Measurements from ENCODE around the gene LILRB5. TPM values are rescaled to one million over a fixed set of nuclear protein-coding genes. Genes with fewer than 3 reads are reported as not detected.
"Not testable (repeated sequence)": the region's sequence is repeated elsewhere in the genome, so short reads cannot be mapped to it uniquely, and the experiment has no call there.

The LILRB5 gene
- total RNA-seq, 1 donor from 2014 or later = not detected

- H3K4me3 ChIP-seq; H3F3A ChIP-seq (ENCODE audit: low read depth); H3K27ac ChIP-seq; H3K4me1 Mint-ChIP-seq; H3K9me3 ChIP-seq (ENCODE audit: low read depth); H3K36me3 Mint-ChIP-seq; H3K4me3 Mint-ChIP-seq; DNase-seq (ENCODE audit: low spot score); H3K36me3 ChIP-seq; H3K4me2 ChIP-seq; H3K9ac ChIP-seq; H3K27me3 ChIP-seq; H2AFZ ChIP-seq (replicated peaks); H4K20me1 ChIP-seq (ENCODE audit: low read depth); H3K9me3 Mint-ChIP-seq; H3K4me1 ChIP-seq; H3K79me2 ChIP-seq (ENCODE audit: low read depth); H3K27ac Mint-ChIP-seq: not testable (repeated sequence)
- H3K27me3 Mint-ChIP-seq (ENCODE audit: insufficient read depth, low read depth) = peaks cover 15% of the 10 kb centered on the region
Observed at GRCh38 chr19:54242646-54243045, 14.4 kb downstream of the LILRB5 start, which contains the start of gene LILRA6. Gene LILRA6, minus strand, starts transcription at chr19:54242790.

- not testable (repeated sequence) for H3K27me3 ChIP-seq; H3K27ac Mint-ChIP-seq; H3K36me3 Mint-ChIP-seq; H4K20me1 ChIP-seq (ENCODE audit: low read depth); H3K9me3 ChIP-seq (ENCODE audit: low read depth); H3K4me1 ChIP-seq; H3K4me1 Mint-ChIP-seq; H3K79me2 ChIP-seq (ENCODE audit: low read depth); H3K4me3 ChIP-seq; DNase-seq (ENCODE audit: low spot score); H3K9ac ChIP-seq; H2AFZ ChIP-seq (replicated peaks); H3K36me3 ChIP-seq; H3K4me3 Mint-ChIP-seq; H3F3A ChIP-seq (ENCODE audit: low read depth); H3K9me3 Mint-ChIP-seq; H3K27ac ChIP-seq; H3K4me2 ChIP-seq
- H3K27me3 Mint-ChIP-seq (ENCODE audit: insufficient read depth, low read depth) = peaks cover 15% of the 10 kb centered on the region
Observed at GRCh38 chr19:54242234-54242633, 14.8 kb downstream of the LILRB5 start.

- H4K20me1 ChIP-seq (ENCODE audit: low read depth); H3F3A ChIP-seq (ENCODE audit: low read depth); DNase-seq (ENCODE audit: low spot score); H3K36me3 Mint-ChIP-seq; H3K36me3 ChIP-seq; H3K4me1 Mint-ChIP-seq; H3K79me2 ChIP-seq (ENCODE audit: low read depth); H3K9me3 Mint-ChIP-seq; H2AFZ ChIP-seq (replicated peaks); H3K4me2 ChIP-seq; H3K9me3 ChIP-seq (ENCODE audit: low read depth); H3K27ac ChIP-seq; H3K27ac Mint-ChIP-seq; H3K4me3 ChIP-seq; H3K9ac ChIP-seq; H3K4me1 ChIP-seq; H3K4me3 Mint-ChIP-seq: not testable (repeated sequence)
- peaks cover 12% of the 10 kb centered on the region for H3K27me3 Mint-ChIP-seq (ENCODE audit: insufficient read depth, low read depth)
- H3K27me3 ChIP-seq = peaks cover 25% of the 10 kb centered on the region
Observed at GRCh38 chr19:54240372-54241336, 16.4 kb downstream of the LILRB5 start.

GRCh38 chr19:54239491-54240371, 17.3 kb downstream of the LILRB5 start:
- not testable (repeated sequence) for H2AFZ ChIP-seq (replicated peaks); H3F3A ChIP-seq (ENCODE audit: low read depth); H3K4me1 ChIP-seq; H3K4me2 ChIP-seq; H3K9ac ChIP-seq; H3K4me1 Mint-ChIP-seq; H3K4me3 Mint-ChIP-seq; H3K36me3 ChIP-seq; H3K4me3 ChIP-seq; H3K9me3 ChIP-seq (ENCODE audit: low read depth); H3K27ac ChIP-seq; H3K79me2 ChIP-seq (ENCODE audit: low read depth); H4K20me1 ChIP-seq (ENCODE audit: low read depth); DNase-seq (ENCODE audit: low spot score); H3K36me3 Mint-ChIP-seq; H3K9me3 Mint-ChIP-seq
- H3K27me3 Mint-ChIP-seq (ENCODE audit: insufficient read depth, low read depth) = peaks cover 12% of the 10 kb centered on the region
- H3K27me3 ChIP-seq = peaks cover 34% of the 10 kb centered on the region
- peak overlapping the region; percentile 78 for H3K27ac Mint-ChIP-seq

- H3K4me1 ChIP-seq = no peaks in the 10 kb centered on the region
- H3K4me3 ChIP-seq = no peak overlapping the region
- H3F3A ChIP-seq (ENCODE audit: low read depth) = no peaks in the 10 kb centered on the region
- Mint-ChIP-seq H3K9me3 (peaks cover 17% of the 10 kb centered on the region), H3K27me3 (ENCODE audit: insufficient read depth, low read depth) (peaks cover 7% of the 10 kb centered on the region), H3K36me3 (no peaks in the 10 kb centered on the region), H3K4me1 (no peaks in the 10 kb centered on the region), H3K27ac (no peak overlapping the region), H3K4me3 (no peak overlapping the region)
- no peak overlapping the region for H3K9ac ChIP-seq
- no peak for TF ChIP-seq EZH2 (IDR thresholded peaks at IDR 0.05)
- TF ChIP-seq EZH2phosphoT487 (IDR thresholded peaks at IDR 0.05) = no peak
- no peak for TF ChIP-seq CTCF (IDR thresholded peaks at IDR 0.05)
- no peak overlapping the region for H3K4me2 ChIP-seq
- no peaks in the 10 kb centered on the region for H3K79me2 ChIP-seq (ENCODE audit: low read depth)
- no peak for DNase-seq (ENCODE audit: low spot score)
- no peak overlapping the region for H2AFZ ChIP-seq (replicated peaks)
- H3K27ac ChIP-seq = no peak overlapping the region
- no peaks in the 10 kb centered on the region for H3K9me3 ChIP-seq (ENCODE audit: low read depth)
- no peaks in the 10 kb centered on the region for H3K36me3 ChIP-seq
- H4K20me1 ChIP-seq (ENCODE audit: low read depth) = no peaks in the 10 kb centered on the region
- H3K27me3 ChIP-seq = peaks cover 79% of the 10 kb centered on the region
Observed at GRCh38 chr19:54233941-54234340, 23.1 kb downstream of the LILRB5 start.
